Transverse colon (tissue), 4 donors: Measurements from ENCODE around the gene FAM9A.

ENCODE experiments used
- CTCF ChIP-seq, 5 experiments: fragments of 200-600 bp in 3 of 5; fragments of 450-650 bp in 2 of 5; sonication (generic) in 3 of 5; IDR thresholded peaks; 1 replicate in 2 of 5; 2 replicates in 3 of 5; pipeline ENCODE4 v1.5.1; 2016 to 2017; ENCODE audit warnings: antibody characterized with exemption in 5 of 5, inconsistent platforms in 3 of 5, mild to moderate bottlenecking in 2 of 5, moderate library complexity in 1 of 5
- EP300 ChIP-seq: sonication (generic); formaldehyde crosslinking; IDR thresholded peaks from one replicate; pipeline ENCODE4 v1.6.1; 2017; ENCODE audit warnings: antibody characterized with exemption, low read depth
- POLR2A ChIP-seq: fragments of 450-650 bp; IDR thresholded peaks from one replicate; pipeline ENCODE4 v1.6.1; 2016; ENCODE audit warnings: antibody characterized with exemption, mild to moderate bottlenecking, moderate library complexity
- POLR2AphosphoS5 ChIP-seq, 3 donors: sonication (generic); formaldehyde crosslinking; IDR thresholded peaks; one replicate each; pipeline ENCODE4 v1.6.1; 2016; ENCODE audit warnings: antibody characterized with exemption in 3 of 3

GRCh38 chrX:8822002-8822401 is 20.8 kb upstream of the FAM9A start:
- no peak for TF ChIP-seq CTCF (IDR thresholded peaks at IDR 0.05)
- TF ChIP-seq POLR2A, result no peak
- TF ChIP-seq POLR2AphosphoS5 (IDR thresholded peaks at IDR 0.05), result no peak
- TF ChIP-seq EP300, result no peak
